A673 (cell line): ENCODE measurements around the gene LACRT. TPM values are rescaled to one million over a fixed set of nuclear protein-coding genes. Genes with fewer than 3 reads are reported as not detected.

Source experiments
- BruUV-seq: library from RNA; stranded (reverse); fragments of 400-500 nt; replicated peaks from 2 replicates; lab custom pipeline; 2021; lab: Mats Ljungman, UMichigan
- CTCF ChIA-PET: fragments of 300-600 bp; sonication (Branson Sonifier 250); formaldehyde crosslinking; loops from one replicate; lab custom pipeline; 2022; ENCODE audit warnings: antibody characterized with exemption; lab: Charles Lee
- POLR2A ChIA-PET: fragments of 300-600 bp; sonication (Branson Sonifier 250); formaldehyde crosslinking; loops from one replicate; lab custom pipeline; 2022; ENCODE audit warnings: antibody characterized with exemption; ENCODE audit not compliant: low non-redundant PET; lab: Charles Lee
- DNase-seq: peaks from one replicate; pipeline ENCODE4 v3.0.0-alpha.2; 2015; ENCODE audit warnings: low spot score
- H3K27ac ChIP-seq: fragments of 200-600 bp; sonication (generic); 2 replicates; pipeline ENCODE4 v1.5.1; 2016; ENCODE audit warnings: mixed run types, low read depth, mild to moderate bottlenecking, mixed read lengths, antibody characterized with exemption, low read length; ENCODE audit not compliant: poor library complexity, severe bottlenecking
- H3K27me3 ChIP-seq: fragments of 200-600 bp; sonication (generic); replicated peaks from 2 replicates; pipeline ENCODE4 v1.6.1; 2017; ENCODE audit warnings: mixed run types, low read depth, mild to moderate bottlenecking, mixed read lengths, antibody characterized with exemption, low read length; ENCODE audit not compliant: insufficient read depth, poor library complexity
- H3K36me3 ChIP-seq: fragments of 200-600 bp; sonication (generic); 2 replicates; pipeline ENCODE4 v1.6.1; 2016; ENCODE audit warnings: mixed run types, mild to moderate bottlenecking, mixed read lengths, antibody characterized with exemption, low read length; ENCODE audit not compliant: insufficient read depth, poor library complexity, severe bottlenecking
- H3K4me1 ChIP-seq: fragments of 200-600 bp; sonication (generic); 2 replicates; pipeline ENCODE4 v1.6.1; 2017; ENCODE audit warnings: mixed run types, mild to moderate bottlenecking, mixed read lengths, antibody characterized with exemption, low read length; ENCODE audit not compliant: insufficient read depth, poor library complexity, severe bottlenecking
- H3K4me3 ChIP-seq: fragments of 200-600 bp; sonication (generic); 2 replicates; pipeline ENCODE4 v1.5.1; 2016; ENCODE audit warnings: low read depth, mixed run types, mild to moderate bottlenecking, mixed read lengths, low read length; ENCODE audit not compliant: poor library complexity, severe bottlenecking
- H3K9me3 ChIP-seq: fragments of 200-600 bp; sonication (generic); 2 replicates; pipeline ENCODE4 v1.6.1; 2016; ENCODE audit warnings: mixed run types, low read depth, mild to moderate bottlenecking, mixed read lengths, antibody characterized with exemption, low read length; ENCODE audit not compliant: poor library complexity, severe bottlenecking
- CTCF ChIP-seq: fragments of 300-800, 200-600 bp; sonication (generic); conservative IDR thresholded peaks from 2 replicates; pipeline ENCODE4 v1.5.1; 2017; ENCODE audit warnings: low read depth, mild to moderate bottlenecking, antibody characterized with exemption, low read length, moderate library complexity, mixed read lengths
- EZH2 ChIP-seq: fragments of 200-600 bp; sonication (generic); IDR thresholded peaks from 2 replicates; pipeline ENCODE4 v1.6.1; 2017; ENCODE audit warnings: borderline replicate concordance, low read depth, mild to moderate bottlenecking, mixed read lengths, antibody characterized with exemption, low read length; ENCODE audit not compliant: poor library complexity, severe bottlenecking
- intact Hi-C: fragments of 100-400 bp; cut with micrococcal nuclease; formaldehyde crosslinking; loops from one replicate; pipeline ENCODE4 v1.10.0; 2022; ENCODE audit not compliant: unreplicated experiment
- total RNA-seq: library from RNA; stranded (reverse); gene quantifications from 2 replicates; pipeline ENCODE4 v1.2.3, GENCODE V29; 2021

The LACRT gene
- total RNA-seq, 1 experiment from 2014 or later = not detected

- no peaks in the 10 kb centered on the region for H3K9me3 ChIP-seq
- TF ChIP-seq CTCF = no peak
- no peak for TF ChIP-seq EZH2
- peaks cover 43% of the 10 kb centered on the region for H3K4me1 ChIP-seq
- DNase-seq = no peak
- no peaks in the 10 kb centered on the region for H3K27me3 ChIP-seq
- H3K4me3 ChIP-seq = no peak overlapping the region
- H3K27ac ChIP-seq = no peak overlapping the region
- H3K36me3 ChIP-seq = peaks cover 32% of the 10 kb centered on the region
- BruUV-seq = no TSS peak
- POLR2A ChIA-PET = no interaction called here
- intact Hi-C loops = loop anchor here (5.0 kb wide), 1 partner anchor 373 kb away; no protein-coding TSS in a partner anchor
- CTCF ChIA-PET = no interaction called here
Measured at GRCh38 chr12:54584128-54584527, 50.6 kb downstream of the LACRT start.

- ChIA-PET CTCF (no interaction called here), POLR2A (no interaction called here)
Measured at GRCh38 chr12:54583726-54584125, 51.0 kb downstream of the LACRT start.

GRCh38 chr12:54581412-54581811 is 53.3 kb downstream of the LACRT start:
- BruUV-seq = no TSS peak
- Histone ChIP-seq H3K9me3 (no peaks in the 10 kb centered on the region), H3K27ac (no peak overlapping the region), H3K27me3 (no peaks in the 10 kb centered on the region), H3K36me3 (peaks cover 42% of the 10 kb centered on the region), H3K4me1 (peaks cover 41% of the 10 kb centered on the region), H3K4me3 (no peak overlapping the region)
- intact Hi-C loops = loop anchor here (5.0 kb wide), 1 partner anchor 376 kb away; no protein-coding TSS in a partner anchor
- DNase-seq = no peak
- ChIA-PET CTCF (no interaction called here), POLR2A (no interaction called here)
- TF ChIP-seq CTCF (no peak), EZH2 (no peak)

More at GRCh38 chr12:54583726-54584125, 51.0 kb downstream of the LACRT start:
- Histone ChIP-seq H3K27me3 (no peaks in the 10 kb centered on the region), H3K27ac (no peak overlapping the region), H3K9me3 (no peaks in the 10 kb centered on the region), H3K4me3 (no peak overlapping the region), H3K36me3 (peaks cover 35% of the 10 kb centered on the region), H3K4me1 (peaks cover 41% of the 10 kb centered on the region)
- no TSS peak for BruUV-seq
- TF ChIP-seq CTCF (no peak), EZH2 (no peak)
- intact Hi-C loops = loop anchor here (5.0 kb wide), 1 partner anchor 374 kb away; no protein-coding TSS in a partner anchor
- DNase-seq = no peak

Other genes with a start within 250 kb of the LACRT start
- gene ITGA5, start 215.6 kb downstream of the LACRT start, total RNA-seq = 96.8 and 108 TPM in 2 replicates
- not detected in 2 replicates for gene GTSF1, start 161.3 kb downstream of the LACRT start, total RNA-seq
- 250 and 279 TPM in 2 replicates for gene NCKAP1L, start 137.1 kb downstream of the LACRT start, total RNA-seq
- 11.5 and 11.7 TPM in 2 replicates for gene PDE1B, start 85.3 kb downstream of the LACRT start, total RNA-seq
- 110 and 114 TPM in 2 replicates for gene PPP1R1A, start 46.2 kb downstream of the LACRT start, total RNA-seq
- not detected in 2 replicates for gene DCD, start 13.5 kb upstream of the LACRT start, total RNA-seq
- gene MUCL1, start 219.6 kb upstream of the LACRT start, total RNA-seq = not detected in 2 replicates